Esophagus muscularis mucosa (tissue), 4 donors: ENCODE results near the gene PEX16.

Experiments used
- EP300 ChIP-seq: sonication (generic); formaldehyde crosslinking; IDR thresholded peaks from one replicate; pipeline ENCODE4 v1.6.1; 2017; ENCODE audit warnings: antibody characterized with exemption
- POLR2A ChIP-seq: fragments of 450-650 bp; IDR thresholded peaks from one replicate; pipeline ENCODE4 v1.6.1; 2017; ENCODE audit warnings: antibody characterized with exemption, moderate library complexity, mild to moderate bottlenecking, low read depth
- POLR2AphosphoS5 ChIP-seq, 2 donors: sonication (generic); formaldehyde crosslinking; IDR thresholded peaks; one replicate each; pipeline ENCODE4 v1.6.1; 2017; ENCODE audit warnings: antibody characterized with exemption in 2 of 2
- TF ChIP-seq, protein P1 (sequence below), 3 experiments: fragments of 200-600 bp in 2 of 3; fragments of 450-650 bp in 1 of 3; sonication (generic) in 2 of 3; IDR thresholded peaks; one replicate each; pipeline ENCODE4 v1.5.1; 2017 to 2019; ENCODE audit warnings: antibody characterized with exemption in 3 of 3, mild to moderate bottlenecking in 2 of 3, moderate library complexity in 1 of 3

DNA sequence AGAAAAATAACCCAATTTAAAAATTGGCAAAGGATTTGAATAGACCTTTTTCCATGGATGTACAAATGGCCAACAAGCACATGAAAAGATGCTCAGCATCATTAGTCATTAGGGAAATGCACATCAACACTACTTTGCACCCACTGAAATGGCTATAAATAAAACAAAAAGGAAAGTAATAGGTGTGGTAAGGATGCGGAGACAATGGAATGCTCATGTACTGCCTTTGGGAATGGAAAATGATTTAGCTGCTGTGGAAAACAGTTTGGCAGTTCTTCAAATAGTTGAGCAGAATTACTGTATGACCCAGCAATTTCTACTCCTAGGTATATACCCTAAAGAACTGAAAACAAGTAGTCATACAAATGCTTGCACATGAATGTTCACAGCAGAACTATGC is 42.2 kb upstream of the PEX16 start:
- TF ChIP-seq, protein P1, sequence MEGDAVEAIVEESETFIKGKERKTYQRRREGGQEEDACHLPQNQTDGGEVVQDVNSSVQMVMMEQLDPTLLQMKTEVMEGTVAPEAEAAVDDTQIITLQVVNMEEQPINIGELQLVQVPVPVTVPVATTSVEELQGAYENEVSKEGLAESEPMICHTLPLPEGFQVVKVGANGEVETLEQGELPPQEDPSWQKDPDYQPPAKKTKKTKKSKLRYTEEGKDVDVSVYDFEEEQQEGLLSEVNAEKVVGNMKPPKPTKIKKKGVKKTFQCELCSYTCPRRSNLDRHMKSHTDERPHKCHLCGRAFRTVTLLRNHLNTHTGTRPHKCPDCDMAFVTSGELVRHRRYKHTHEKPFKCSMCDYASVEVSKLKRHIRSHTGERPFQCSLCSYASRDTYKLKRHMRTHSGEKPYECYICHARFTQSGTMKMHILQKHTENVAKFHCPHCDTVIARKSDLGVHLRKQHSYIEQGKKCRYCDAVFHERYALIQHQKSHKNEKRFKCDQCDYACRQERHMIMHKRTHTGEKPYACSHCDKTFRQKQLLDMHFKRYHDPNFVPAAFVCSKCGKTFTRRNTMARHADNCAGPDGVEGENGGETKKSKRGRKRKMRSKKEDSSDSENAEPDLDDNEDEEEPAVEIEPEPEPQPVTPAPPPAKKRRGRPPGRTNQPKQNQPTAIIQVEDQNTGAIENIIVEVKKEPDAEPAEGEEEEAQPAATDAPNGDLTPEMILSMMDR (IDR thresholded peaks at IDR 0.05) = no peak
- TF ChIP-seq POLR2A (no peak), POLR2AphosphoS5 (IDR thresholded peaks at IDR 0.05) (no peak), EP300 (no peak)
